H9 (cell line): ENCODE results near the gene FSHR. TPM values are rescaled to one million over a fixed set of nuclear protein-coding genes. Genes with fewer than 3 reads are reported as not detected.

Source experiments
- DNase-seq: peaks from one replicate; pipeline ENCODE4 v3.0.0-alpha.2; 2017
- H2AFZ ChIP-seq: one replicate; pipeline ENCODE4 v1.6.1; 2013; ENCODE audit warnings: mild to moderate bottlenecking, low read length, control low read depth, moderate library complexity
- H2AK5ac ChIP-seq: 2 replicates; pipeline ENCODE4 v1.6.1; 2013; ENCODE audit warnings: low read length, control low read depth, mixed read lengths; ENCODE audit not compliant: insufficient read length
- H2BK120ac ChIP-seq: one replicate; pipeline ENCODE4 v1.6.1; 2013; ENCODE audit warnings: low read depth, mild to moderate bottlenecking, low read length, control low read depth, inconsistent platforms; ENCODE audit not compliant: poor library complexity, severe bottlenecking
- H2BK12ac ChIP-seq: 2 replicates; pipeline ENCODE4 v1.6.1; 2013; ENCODE audit warnings: low read length, control low read depth, mixed read lengths, low read depth; ENCODE audit not compliant: insufficient read length
- H2BK15ac ChIP-seq: 2 replicates; pipeline ENCODE4 v1.6.1; 2013; ENCODE audit warnings: low read depth, low read length, control low read depth
- H2BK20ac ChIP-seq: one replicate; pipeline ENCODE4 v1.6.1; 2013; ENCODE audit warnings: low read depth, mild to moderate bottlenecking, low read length, control low read depth, inconsistent platforms; ENCODE audit not compliant: poor library complexity, severe bottlenecking
- H2BK5ac ChIP-seq: 2 replicates; pipeline ENCODE4 v1.6.1; 2013; ENCODE audit warnings: low read length, control low read depth, mixed read lengths; ENCODE audit not compliant: insufficient read length
- H3K14ac ChIP-seq: 2 replicates; pipeline ENCODE4 v1.6.1; 2013; ENCODE audit warnings: low read length, control low read depth; ENCODE audit not compliant: insufficient read depth
- H3K18ac ChIP-seq: 2 replicates; pipeline ENCODE4 v1.6.1; 2013; ENCODE audit warnings: low read depth, mild to moderate bottlenecking, mixed read lengths, low read length, control low read depth; ENCODE audit not compliant: insufficient read length
- H3K23ac ChIP-seq: 2 replicates; pipeline ENCODE4 v1.6.1; 2013; ENCODE audit warnings: low read length, control low read depth, mixed read lengths, low read depth; ENCODE audit not compliant: insufficient read length
- H3K23me2 ChIP-seq: 2 replicates; pipeline ENCODE4 v1.6.1; 2013; ENCODE audit warnings: low read depth, mild to moderate bottlenecking, mixed read lengths, low read length, control low read depth; ENCODE audit not compliant: insufficient read length, poor library complexity, severe bottlenecking
- H3K27ac ChIP-seq: 2 replicates; pipeline ENCODE4 v1.5.1; 2013; ENCODE audit warnings: low read length, control low read depth, mixed read lengths, low read depth; ENCODE audit not compliant: insufficient read length
- H3K27me3 ChIP-seq: 2 replicates; pipeline ENCODE4 v1.6.1; 2013; ENCODE audit warnings: low read length, control low read depth, inconsistent platforms; ENCODE audit not compliant: insufficient read depth
- H3K4ac ChIP-seq: 2 replicates; pipeline ENCODE4 v1.6.1; 2013; ENCODE audit warnings: low read depth, mild to moderate bottlenecking, control low read depth, inconsistent platforms, low read length, moderate library complexity
- H3K4me1 ChIP-seq: 2 replicates; pipeline ENCODE4 v1.6.1; 2013; ENCODE audit warnings: low read length, control low read depth, inconsistent platforms; ENCODE audit not compliant: insufficient read depth
- H3K4me2 ChIP-seq: 2 replicates; pipeline ENCODE4 v1.6.1; 2013; ENCODE audit warnings: low read length, control low read depth, mixed read lengths; ENCODE audit not compliant: insufficient read length, insufficient read depth
- H3K56ac ChIP-seq: 2 replicates; pipeline ENCODE4 v1.6.1; 2013; ENCODE audit warnings: low read depth, mild to moderate bottlenecking, mixed read lengths, low read length, control low read depth; ENCODE audit not compliant: insufficient read length
- H3K79me1 ChIP-seq: 2 replicates; pipeline ENCODE4 v1.6.1; 2013; ENCODE audit warnings: low read depth, mild to moderate bottlenecking, moderate library complexity, low read length, control low read depth, inconsistent platforms; ENCODE audit not compliant: insufficient read depth, poor library complexity, severe bottlenecking
- H3K79me2 ChIP-seq: 2 replicates; pipeline ENCODE4 v1.6.1; 2013; ENCODE audit warnings: low read length, control low read depth, inconsistent platforms; ENCODE audit not compliant: insufficient read depth
- H3K9ac ChIP-seq: 2 replicates; pipeline ENCODE4 v1.6.1; 2013; ENCODE audit warnings: low read length, control low read depth, mixed read lengths; ENCODE audit not compliant: insufficient read length; ENCODE audit errors: extremely low read depth
- H3K9me3 ChIP-seq: one replicate; pipeline ENCODE4 v1.6.1; 2013; ENCODE audit warnings: low read depth, low read length, inconsistent platforms; ENCODE audit not compliant: control insufficient read depth
- H3T11ph ChIP-seq: one replicate; pipeline ENCODE4 v1.6.1; 2013; ENCODE audit warnings: mild to moderate bottlenecking, low read length, control low read depth, inconsistent platforms
- H4K20me1 ChIP-seq: one replicate; pipeline ENCODE4 v1.6.1; 2013; ENCODE audit not compliant: control insufficient read depth, insufficient read length, insufficient read depth
- H4K5ac ChIP-seq: 2 replicates; pipeline ENCODE4 v1.6.1; 2013; ENCODE audit warnings: low read depth, mild to moderate bottlenecking, mixed read lengths, low read length, control low read depth; ENCODE audit not compliant: insufficient read length
- H4K8ac ChIP-seq: replicated peaks from 2 replicates; pipeline ENCODE4 v1.6.1; 2013; ENCODE audit warnings: low read length, control low read depth, mixed read lengths, low read depth; ENCODE audit not compliant: insufficient read length
- H4K91ac ChIP-seq: 2 replicates; pipeline ENCODE4 v1.6.1; 2013; ENCODE audit warnings: low read depth, mild to moderate bottlenecking, moderate library complexity, mixed read lengths, low read length, control low read depth; ENCODE audit not compliant: insufficient read length
- H3K27ac Mint-ChIP-seq, 3 experiments: 2 replicates in 2 of 3; 3 replicates in 1 of 3; pipeline ENCODE4 v1.8.0; 2020 to 2021; ENCODE audit warnings: mixed read lengths in 3 of 3, mild to moderate bottlenecking in 1 of 3, moderate library complexity in 1 of 3
- H3K27me3 Mint-ChIP-seq: 2 replicates; pipeline ENCODE4 v1.8.0; 2021; ENCODE audit warnings: low read depth, mild to moderate bottlenecking, moderate library complexity, mixed read lengths
- H3K36me3 Mint-ChIP-seq, 3 experiments: 2 replicates in 2 of 3; 3 replicates in 1 of 3; pipeline ENCODE4 v1.8.0; 2020 to 2021; ENCODE audit warnings: low read depth in 3 of 3, mixed read lengths in 3 of 3; ENCODE audit not compliant: insufficient read depth in 1 of 3
- H3K4me1 Mint-ChIP-seq, 2 experiments: 2 replicates each; pipeline ENCODE4 v1.8.0; 2020; ENCODE audit warnings: mixed read lengths in 2 of 2
- H3K4me3 Mint-ChIP-seq, 2 experiments: 2 replicates in 1 of 2; 3 replicates in 1 of 2; pipeline ENCODE4 v1.8.0; 2020 to 2021; ENCODE audit warnings: mild to moderate bottlenecking in 2 of 2, mixed read lengths in 2 of 2, moderate library complexity in 1 of 2
- H3K9me3 Mint-ChIP-seq, 2 experiments: 2 replicates in 1 of 2; 3 replicates in 1 of 2; pipeline ENCODE4 v1.8.0; 2020; ENCODE audit warnings: mild to moderate bottlenecking in 2 of 2, mixed read lengths in 2 of 2, moderate library complexity in 1 of 2
- CTCF ChIP-seq: fragments of 200-600 bp; sonication (generic); conservative IDR thresholded peaks from 3 replicates; pipeline ENCODE4 v1.8.0; 2021; ENCODE audit warnings: antibody characterized with exemption, mild to moderate bottlenecking
- WGBS: extraction: QIAGEN DNeasy Blood & Tissue Kit; methylation state at CpG from one replicate; pipeline ENCODE4 v1.1.7; 2013; ENCODE audit warnings: missing lambda C conversion rate, low lambda C conversion rate, mixed read lengths; ENCODE audit not compliant: insufficient read length; ENCODE audit errors: extremely low coverage; 5-methylcytosine and 5-hydroxymethylcytosine counted together
- total RNA-seq: library from RNA; stranded (reverse); gene quantifications from 2 replicates; pipeline ENCODE4 v1.2.1, GENCODE V29; 2021

Gene FSHR
- total RNA-seq, 1 experiment from 2014 or later, result not detected

- peaks cover 4% of the 10 kb centered on the region in 2 experiments for H3K4me1 Mint-ChIP-seq
- H3K79me2 ChIP-seq, result no peaks in the 10 kb centered on the region
Measured at GRCh38 chr2:49123600-49123999, 30.7 kb downstream of the FSHR start.

More at GRCh38 chr2:49123600-49123999, 30.7 kb downstream of the FSHR start:
- H2BK120ac ChIP-seq, result no peak overlapping the region
- Mint-ChIP-seq H3K27ac (no peak overlapping the region), H3K9me3 (peaks cover 0 to 7% of the 10 kb centered on the region in 2 experiments; a peak in 1 of 5 replicates), H3K27me3 (no peaks in the 10 kb centered on the region; the same call in 1 of the 2 replicates), H3K4me3 (no peak overlapping the region), H3K36me3 (no peaks in the 10 kb centered on the region; a peak in 1 of 7 replicates)
- no peak overlapping the region for H4K91ac ChIP-seq
- H3K23me2 ChIP-seq, result no peaks in the 10 kb centered on the region
- H2AK5ac ChIP-seq, result no peak overlapping the region
- H3K23ac ChIP-seq, result no peak overlapping the region
- H2BK5ac ChIP-seq, result no peak overlapping the region
- H2BK15ac ChIP-seq, result no peak overlapping the region
- no peaks in the 10 kb centered on the region for H3K79me1 ChIP-seq
- no peak overlapping the region for H2BK12ac ChIP-seq
- no peak overlapping the region for H4K8ac ChIP-seq
- no CpG with 5 or more reads among the region's 1 CpG for WGBS
- H3K56ac ChIP-seq, result no peak overlapping the region
- no peaks in the 10 kb centered on the region for H4K20me1 ChIP-seq
- no peak overlapping the region for H3K4me2 ChIP-seq
- no peaks in the 10 kb centered on the region for H3K4me1 ChIP-seq
- H3K9ac ChIP-seq, result no peak overlapping the region
- no peak overlapping the region for H3K18ac ChIP-seq
- H3T11ph ChIP-seq, result no peak overlapping the region
- no peaks in the 10 kb centered on the region for H3K9me3 ChIP-seq
- no peak overlapping the region for H2BK20ac ChIP-seq
- H4K5ac ChIP-seq, result no peak overlapping the region
- H2AFZ ChIP-seq, result no peak overlapping the region
- no peaks in the 10 kb centered on the region for H3K27me3 ChIP-seq
- DNase-seq, result no peak
- no peak overlapping the region for H3K4ac ChIP-seq
- H3K27ac ChIP-seq, result no peak overlapping the region
- no peak for TF ChIP-seq CTCF
- H3K14ac ChIP-seq, result no peak overlapping the region
